Erythroblast (primary cell): Measurements from ENCODE around the gene PHRF1.

Source experiments
- GATA1 ChIP-seq: IDR thresholded peaks from 2 replicates; pipeline ENCODE4 v1.6.1; 2011; ENCODE audit warnings: low read depth, mild to moderate bottlenecking, control low read depth, low read length, moderate library complexity
- POLR2A ChIP-seq: IDR thresholded peaks from 2 replicates; pipeline ENCODE4 v1.6.1; 2011; ENCODE audit warnings: mild to moderate bottlenecking, low read length

DNA sequence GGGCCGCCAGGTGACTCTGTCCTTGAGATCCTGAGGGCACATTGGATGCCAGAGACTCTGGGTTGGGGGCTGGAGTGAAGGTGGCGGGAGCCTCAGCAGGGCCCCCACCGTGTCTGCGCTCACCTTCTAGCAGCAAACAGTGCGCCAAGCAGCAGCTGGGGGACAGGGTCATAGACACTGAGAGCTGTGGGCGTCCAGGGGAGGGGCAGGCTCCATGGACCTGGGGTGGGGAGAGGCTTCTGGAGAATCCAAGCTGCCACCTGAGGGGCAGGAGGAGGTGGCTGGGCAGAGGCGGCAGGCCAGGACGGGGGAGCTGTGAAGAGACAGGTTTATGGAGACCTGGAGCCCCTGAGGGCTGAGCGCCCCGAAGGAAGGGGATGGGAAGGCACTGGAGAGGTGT, 8.0 kb downstream of the PHRF1 start:
- TF ChIP-seq POLR2A: no peak
- no peak for TF ChIP-seq GATA1
